OCI-LY7 (cell line): ENCODE results near the gene BMP2.

Source experiments
- EZH2phosphoT487 ChIP-seq: fragments of 200-600 bp; sonication (generic); IDR thresholded peaks from 2 replicates; pipeline ENCODE4 v1.6.1; 2018; ENCODE audit warnings: low read depth, borderline replicate concordance, mild to moderate bottlenecking, mixed run types, antibody characterized with exemption, low read length, moderate library complexity, mixed read lengths
- TF ChIP-seq, protein P1 (sequence below): fragments of 200-600 bp; sonication (generic); conservative IDR thresholded peaks from 2 replicates; pipeline ENCODE4 v1.5.1; 2014; ENCODE audit warnings: mild to moderate bottlenecking, antibody characterized with exemption, low read length, moderate library complexity, mixed read lengths

DNA sequence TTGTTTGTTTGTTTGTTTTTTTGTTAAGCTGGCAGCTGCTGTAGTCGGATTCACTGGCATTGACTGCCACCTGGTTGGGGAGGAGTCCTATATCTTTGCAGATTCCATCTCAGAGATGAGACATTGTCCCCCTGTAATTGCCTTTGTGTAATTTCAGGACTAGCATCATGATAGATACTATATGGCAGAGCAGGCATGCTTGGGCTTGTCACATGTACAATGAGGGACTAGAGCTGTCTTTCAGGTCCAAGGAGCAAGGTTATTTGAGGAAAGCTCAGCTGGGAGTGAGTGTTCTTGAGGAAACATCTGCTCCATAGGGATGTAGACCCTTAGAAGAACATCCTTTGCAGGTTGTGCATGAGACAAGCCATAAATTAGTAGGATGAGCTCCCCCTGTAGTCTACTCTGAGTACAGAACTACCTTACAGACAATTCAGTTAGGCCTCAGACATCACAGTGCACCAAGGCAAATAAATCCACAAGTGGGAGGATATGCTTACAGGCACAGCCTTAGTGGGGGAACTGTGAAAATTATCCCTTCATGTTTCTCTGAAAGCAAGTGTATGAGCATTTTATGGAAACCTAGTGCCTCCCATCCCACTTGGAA, 62.1 kb downstream of the BMP2 start:
- TF ChIP-seq, protein P1, sequence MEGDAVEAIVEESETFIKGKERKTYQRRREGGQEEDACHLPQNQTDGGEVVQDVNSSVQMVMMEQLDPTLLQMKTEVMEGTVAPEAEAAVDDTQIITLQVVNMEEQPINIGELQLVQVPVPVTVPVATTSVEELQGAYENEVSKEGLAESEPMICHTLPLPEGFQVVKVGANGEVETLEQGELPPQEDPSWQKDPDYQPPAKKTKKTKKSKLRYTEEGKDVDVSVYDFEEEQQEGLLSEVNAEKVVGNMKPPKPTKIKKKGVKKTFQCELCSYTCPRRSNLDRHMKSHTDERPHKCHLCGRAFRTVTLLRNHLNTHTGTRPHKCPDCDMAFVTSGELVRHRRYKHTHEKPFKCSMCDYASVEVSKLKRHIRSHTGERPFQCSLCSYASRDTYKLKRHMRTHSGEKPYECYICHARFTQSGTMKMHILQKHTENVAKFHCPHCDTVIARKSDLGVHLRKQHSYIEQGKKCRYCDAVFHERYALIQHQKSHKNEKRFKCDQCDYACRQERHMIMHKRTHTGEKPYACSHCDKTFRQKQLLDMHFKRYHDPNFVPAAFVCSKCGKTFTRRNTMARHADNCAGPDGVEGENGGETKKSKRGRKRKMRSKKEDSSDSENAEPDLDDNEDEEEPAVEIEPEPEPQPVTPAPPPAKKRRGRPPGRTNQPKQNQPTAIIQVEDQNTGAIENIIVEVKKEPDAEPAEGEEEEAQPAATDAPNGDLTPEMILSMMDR: no peak
- no peak for TF ChIP-seq EZH2phosphoT487
